MM.1S (cell line): Measurements from ENCODE around the gene DYRK4.

Experiments
- CTCF ChIP-seq: fragments of 300-600 bp; sonication (generic); IDR thresholded peaks from 2 replicates; pipeline ENCODE4 v1.5.1; 2016; ENCODE audit warnings: antibody characterized with exemption, low read length, mixed read lengths
- EZH2 ChIP-seq: fragments of 300-600 bp; sonication (generic); optimal IDR thresholded peaks from 2 replicates; pipeline ENCODE3; 2017; ENCODE audit warnings: low read depth, mild to moderate bottlenecking, antibody characterized with exemption, low read length, mixed read lengths
- EZH2phosphoT487 ChIP-seq: fragments of 300-600 bp; sonication (generic); IDR thresholded peaks from 2 replicates; pipeline ENCODE4 v1.6.1; 2018; ENCODE audit warnings: antibody characterized with exemption, low read length

GRCh38 chr12:4604684-4605193 is 42.7 kb downstream of the DYRK4 start:
- peak; percentile 98 for TF ChIP-seq CTCF
- no peak for TF ChIP-seq EZH2phosphoT487
- no peak for TF ChIP-seq EZH2
